CD14-positive monocyte (primary cell): Measurements from ENCODE around the gene VPS39. TPM values are rescaled to one million over a fixed set of nuclear protein-coding genes. Genes with fewer than 3 reads are reported as not detected.

Experiments used
- DNase-seq, 3 donors: peaks; one replicate each; pipeline ENCODE4 v3.0.0-alpha.2; 2011 to 2022
- H2AFZ ChIP-seq: 2 replicates; pipeline ENCODE4 v1.6.0; 2012; ENCODE audit warnings: mild to moderate bottlenecking, low read depth, low read length, inconsistent platforms; ENCODE audit not compliant: insufficient read depth, poor library complexity, severe bottlenecking
- H3K27ac ChIP-seq, 2 donors: 1 replicate in 1 of 2; 2 replicates in 1 of 2; pipeline ENCODE4 v1.5.1; 2012 to 2013; ENCODE audit warnings: low read length in 2 of 2, control low read depth in 1 of 2, inconsistent platforms in 1 of 2, low read depth in 1 of 2, mild to moderate bottlenecking in 1 of 2
- H3K27me3 ChIP-seq, 2 donors: one replicate each; pipeline versions ENCODE4 v1.6.0 to v1.6.1; 2011 to 2013; ENCODE audit warnings: low read length in 2 of 2; ENCODE audit not compliant: control insufficient read depth in 2 of 2, insufficient read depth in 2 of 2
- H3K36me3 ChIP-seq, 2 donors: replicated peaks in 1 of 2; 1 replicate in 1 of 2; 2 replicates in 1 of 2; pipeline versions ENCODE4 v1.5.1 to v1.6.1; 2012 to 2013; ENCODE audit warnings: low read length in 2 of 2, control low read depth in 1 of 2, inconsistent platforms in 1 of 2, mild to moderate bottlenecking in 1 of 2; ENCODE audit not compliant: insufficient read depth in 2 of 2, control insufficient read depth in 1 of 2
- H3K4me1 ChIP-seq, 2 donors: 1 replicate in 1 of 2; 2 replicates in 1 of 2; pipeline versions ENCODE4 v1.5.1 to v1.6.1; 2012 to 2013; ENCODE audit warnings: low read length in 2 of 2, control low read depth in 1 of 2, inconsistent platforms in 1 of 2, mild to moderate bottlenecking in 1 of 2, moderate library complexity in 1 of 2; ENCODE audit not compliant: insufficient read depth in 2 of 2, control insufficient read depth in 1 of 2
- H3K4me2 ChIP-seq: replicated peaks from 2 replicates; pipeline ENCODE3; 2012; ENCODE audit warnings: low read length, moderate library complexity, mild to moderate bottlenecking; ENCODE audit not compliant: poor library complexity, severe bottlenecking; ENCODE audit errors: extremely low read depth
- H3K4me3 ChIP-seq, 3 experiments: fragments of 200-600 bp in 1 of 3; sonication (generic) in 1 of 3; replicated peaks in 1 of 3; 1 replicate in 2 of 3; 2 replicates in 1 of 3; pipeline ENCODE4 v1.5.1; 2011 to 2013; ENCODE audit warnings: low read length in 3 of 3, mild to moderate bottlenecking in 3 of 3, control low read depth in 2 of 3, low read depth in 2 of 3, inconsistent platforms in 1 of 3, moderate library complexity in 1 of 3
- H3K79me2 ChIP-seq: 2 replicates; pipeline ENCODE4 v1.6.0; 2012; ENCODE audit warnings: mild to moderate bottlenecking, control low read depth, inconsistent platforms, low read length, moderate library complexity; ENCODE audit not compliant: insufficient read depth
- H3K9ac ChIP-seq: 2 replicates; pipeline ENCODE4 v1.6.0; 2017; ENCODE audit warnings: low read length, mild to moderate bottlenecking; ENCODE audit not compliant: insufficient read depth, poor library complexity, severe bottlenecking
- H3K9me3 ChIP-seq, 2 donors: replicated peaks in 1 of 2; 1 replicate in 1 of 2; 2 replicates in 1 of 2; pipeline versions ENCODE4 v1.5.1 to v1.6.1; 2012 to 2013; ENCODE audit warnings: low read length in 2 of 2, control low read depth in 1 of 2; ENCODE audit not compliant: control insufficient read depth in 1 of 2, insufficient read depth in 1 of 2
- H4K20me1 ChIP-seq: 2 replicates; pipeline ENCODE4 v1.6.0; 2012; ENCODE audit warnings: mild to moderate bottlenecking, low read length, control low read depth, moderate library complexity; ENCODE audit not compliant: insufficient read depth
- H3K27ac Mint-ChIP-seq, 7 donors: one replicate each; pipeline ENCODE4 v1.8.0; 2020; ENCODE audit warnings: mild to moderate bottlenecking in 7 of 7, mixed read lengths in 7 of 7, moderate library complexity in 6 of 7, inconsistent platforms in 2 of 7
- H3K27me3 Mint-ChIP-seq, 3 donors: one replicate each; pipeline ENCODE4 v1.8.0; 2021 to 2022; ENCODE audit warnings: low read depth in 3 of 3, mild to moderate bottlenecking in 3 of 3, mixed read lengths in 3 of 3, moderate library complexity in 3 of 3, inconsistent platforms in 1 of 3
- H3K36me3 Mint-ChIP-seq, 2 donors: one replicate each; pipeline ENCODE4 v1.8.0; 2020; ENCODE audit warnings: mixed read lengths in 2 of 2, inconsistent platforms in 1 of 2, mild to moderate bottlenecking in 1 of 2
- H3K4me1 Mint-ChIP-seq: one replicate; pipeline ENCODE4 v1.8.0; 2020; ENCODE audit warnings: mild to moderate bottlenecking, mixed read lengths
- H3K4me3 Mint-ChIP-seq, 2 donors: one replicate each; pipeline ENCODE4 v1.8.0; 2020; ENCODE audit warnings: mild to moderate bottlenecking in 2 of 2, mixed read lengths in 2 of 2, moderate library complexity in 1 of 2
- H3K9me3 Mint-ChIP-seq, 7 donors: one replicate each; pipeline ENCODE4 v1.8.0; 2020 to 2022; ENCODE audit warnings: mixed read lengths in 7 of 7, mild to moderate bottlenecking in 6 of 7, moderate library complexity in 6 of 7, inconsistent platforms in 2 of 7
- CTCF ChIP-seq: fragments of 200-600 bp; IDR thresholded peaks from one replicate; pipeline ENCODE4 v1.8.0; 2022; ENCODE audit warnings: antibody characterized with exemption, mild to moderate bottlenecking
- WGBS: methylation state at CpG from one replicate; pipeline ENCODE4 v1.1.5; 2013; ENCODE audit warnings: missing lambda C conversion rate; ENCODE audit not compliant: insufficient coverage; 5-methylcytosine and 5-hydroxymethylcytosine counted together
- intact Hi-C, 2 donors: fragments of 100-400 bp; cut with micrococcal nuclease; formaldehyde crosslinking; loops; one replicate each; pipeline versions ENCODE4 v1.15.0 to v1.15.1; 2023
- polyA plus RNA-seq, 3 donors: library from polyadenylated mRNA; depleted of rRNA in 1 of 3; unstranded in 2 of 3; stranded (reverse) in 1 of 3; fragments of 300-500 nt in 2 of 3; fragments of >200 nt in 1 of 3; fragmentation: Illumina TruSeq in 2 of 3; gene quantifications; 1 replicate in 2 of 3; 2 replicates in 1 of 3; pipeline ENCODE4 v1.2.3, GENCODE V29; 2012 to 2021

The VPS39 gene
- polyA plus RNA-seq, 3 donors, result 16.8 to 102 (median 25.8) TPM

GRCh38 chr15:42153874-42154211 is 54.3 kb downstream of the VPS39 start:
- peaks cover 1 to 2% of the 10 kb centered on the region in 2 donors for H3K36me3 ChIP-seq
- H3K4me1 ChIP-seq, result peaks cover 9% of the 10 kb centered on the region in 2 donors
- 97% methylated on average over 4 of the region's 4 CpGs for WGBS
- TF ChIP-seq CTCF, result no peak
- H3K4me2 ChIP-seq, result no peak overlapping the region
- no peaks in the 10 kb centered on the region for H3K27me3 ChIP-seq
- Mint-ChIP-seq H3K4me1 (peaks cover 13% of the 10 kb centered on the region), H3K27me3 (peaks cover 0 to 4% (median 3%) of the 10 kb centered on the region in 3 donors), H3K27ac (peak overlapping the region in 1 of 7 donors; percentile 50), H3K9me3 (no peaks in the 10 kb centered on the region), H3K4me3 (no peak overlapping the region), H3K36me3 (no peaks in the 10 kb centered on the region)
- no peaks in the 10 kb centered on the region for H4K20me1 ChIP-seq
- no peaks in the 10 kb centered on the region for H3K9me3 ChIP-seq
- H3K27ac ChIP-seq, result no peak overlapping the region
- no peak overlapping the region for H2AFZ ChIP-seq
- no peak overlapping the region for H3K9ac ChIP-seq
- no peak for DNase-seq
- H3K4me3 ChIP-seq, result no peak overlapping the region
- no peaks in the 10 kb centered on the region for H3K79me2 ChIP-seq
- intact Hi-C loops, result no loop called here

GRCh38 chr15:42152921-42153698 is 55.0 kb downstream of the VPS39 start:
- Histone ChIP-seq H3K79me2 (no peaks in the 10 kb centered on the region), H3K4me3 (no peak overlapping the region), H3K4me1 (peaks cover 2% of the 10 kb centered on the region in 2 donors), H3K27me3 (no peaks in the 10 kb centered on the region), H4K20me1 (no peaks in the 10 kb centered on the region), H3K9ac (no peak overlapping the region), H3K36me3 (no peaks in the 10 kb centered on the region), H2AFZ (no peak overlapping the region), H3K27ac (no peak overlapping the region), H3K9me3 (no peaks in the 10 kb centered on the region), H3K4me2 (no peak overlapping the region)
- no peak for TF ChIP-seq CTCF
- no peak for DNase-seq
- intact Hi-C loops, result no loop called here
- Mint-ChIP-seq H3K4me3 (no peak overlapping the region), H3K36me3 (no peaks in the 10 kb centered on the region), H3K9me3 (no peaks in the 10 kb centered on the region), H3K27me3 (peaks cover 0 to 4% (median 3%) of the 10 kb centered on the region in 3 donors), H3K27ac (no peak overlapping the region), H3K4me1 (peaks cover 7% of the 10 kb centered on the region)
- WGBS, result 98% methylated on average over 6 of the region's 11 CpGs
